Hematopoietic multipotent progenitor cell treated with erythropoietin and hydrocortisone succinate and interleukin-3 and kit ligand, for 6 days (in vitro differentiated cells): Measurements from ENCODE around the gene SEC23IP.
"Not testable (repeated sequence)": the region's sequence is repeated elsewhere in the genome, so short reads cannot be mapped to it uniquely, and the experiment has no call there.

Source experiments
- DNase-seq: peaks from one replicate; pipeline ENCODE4 v3.0.0-alpha.2; 2015

Gene SEC23IP

DNA sequence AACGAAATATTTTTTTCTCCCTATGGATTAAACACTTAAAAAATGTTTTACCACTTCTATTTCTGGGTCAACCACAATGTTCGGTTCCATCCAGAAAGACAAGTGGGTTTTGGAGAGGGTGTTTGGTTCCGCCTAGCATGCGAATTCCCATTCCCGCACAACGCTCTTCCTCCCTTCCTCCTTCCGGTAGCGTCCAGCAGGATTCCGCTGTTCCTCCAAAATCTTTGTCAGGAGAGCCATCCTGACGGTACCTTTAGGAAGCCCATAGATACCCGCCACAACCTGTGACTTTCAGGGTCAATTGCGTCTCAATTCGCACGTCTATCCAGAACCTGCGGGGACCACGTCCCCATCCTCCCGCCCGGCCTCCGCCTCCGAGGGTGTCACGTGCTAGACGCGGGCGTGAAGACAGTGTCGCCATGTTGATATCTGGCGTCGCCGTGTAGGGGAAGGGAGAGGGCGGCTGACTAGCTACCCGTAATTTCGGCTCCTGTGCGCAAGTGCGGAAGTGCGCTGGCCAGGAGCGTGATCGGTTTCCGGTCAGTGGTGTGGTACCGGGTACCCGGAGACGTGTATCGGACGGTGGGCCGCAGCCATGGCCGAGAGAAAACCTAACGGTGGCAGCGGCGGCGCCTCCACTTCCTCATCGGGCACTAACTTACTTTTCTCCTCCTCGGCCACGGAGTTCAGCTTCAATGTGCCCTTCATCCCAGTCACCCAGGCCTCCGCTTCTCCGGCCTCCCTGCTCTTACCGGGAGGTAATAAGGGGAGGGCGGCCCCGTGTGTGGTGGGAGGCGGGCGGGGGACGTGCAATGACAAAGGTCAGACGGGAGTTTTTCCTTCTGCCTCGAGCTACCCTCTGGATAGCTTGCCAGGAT lies at the start of gene SEC23IP:
Gene SEC23IP (plus strand): TSS at position 543 of the 878 bp plus-strand sequence. CDS start 53 bp downstream, at position 596.
- peak; percentile 97 for DNase-seq

DNA sequence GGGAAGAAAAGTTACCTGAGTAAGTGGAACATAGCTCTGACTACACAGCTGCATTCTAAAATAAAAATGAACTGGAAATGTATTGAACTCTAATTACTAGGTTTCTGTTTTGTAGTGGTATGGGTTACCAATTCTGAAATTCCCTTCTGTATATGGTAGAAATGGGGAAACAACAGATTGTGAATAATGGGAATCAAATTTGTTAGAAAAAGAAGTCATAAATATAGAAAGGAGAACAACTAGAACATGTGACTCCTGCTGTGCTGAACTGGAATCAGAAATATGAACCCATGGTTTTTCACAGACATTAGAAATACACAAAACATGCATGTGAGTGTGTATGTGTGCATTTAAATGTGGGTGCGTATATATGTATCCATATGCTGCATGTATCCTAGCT lies 46.9 kb upstream of the SEC23IP start:
- DNase-seq = no peak

DNA sequence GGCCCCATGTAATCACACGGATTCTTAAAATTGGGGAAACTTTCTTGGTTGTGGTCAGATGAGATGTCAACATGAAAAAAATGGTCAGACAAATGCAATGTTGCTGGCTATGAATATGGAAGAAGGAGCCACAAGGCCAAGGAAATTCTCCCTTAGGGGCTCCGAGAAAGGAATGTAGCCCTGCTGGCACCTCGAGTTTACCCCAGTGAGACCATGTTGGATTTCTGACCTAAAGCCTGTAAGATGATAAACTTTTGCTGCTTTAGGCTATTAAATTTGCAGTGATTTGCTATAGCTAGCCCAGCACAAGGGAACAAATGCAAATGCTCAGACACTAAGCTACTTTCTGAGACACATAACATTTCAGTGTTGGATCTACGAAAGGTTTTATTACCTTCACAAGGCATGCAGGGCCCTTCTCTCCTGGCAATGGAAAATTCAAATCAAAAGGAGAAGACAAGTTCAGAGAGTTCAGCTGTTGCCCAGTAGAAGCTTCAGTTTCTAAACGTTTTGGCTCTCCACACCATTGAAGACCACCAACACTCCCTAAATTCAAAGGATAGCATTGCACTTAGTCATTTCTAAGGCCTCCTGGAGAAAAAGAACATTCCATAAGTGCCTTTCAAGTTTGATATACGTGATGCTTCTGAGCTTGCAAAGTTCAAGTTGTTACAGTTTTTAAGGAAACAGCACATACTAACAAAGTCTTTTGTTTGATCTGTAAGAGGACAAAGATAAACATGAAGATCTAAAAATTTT lies 43.3 kb upstream of the SEC23IP start:
- DNase-seq = no peak

DNA sequence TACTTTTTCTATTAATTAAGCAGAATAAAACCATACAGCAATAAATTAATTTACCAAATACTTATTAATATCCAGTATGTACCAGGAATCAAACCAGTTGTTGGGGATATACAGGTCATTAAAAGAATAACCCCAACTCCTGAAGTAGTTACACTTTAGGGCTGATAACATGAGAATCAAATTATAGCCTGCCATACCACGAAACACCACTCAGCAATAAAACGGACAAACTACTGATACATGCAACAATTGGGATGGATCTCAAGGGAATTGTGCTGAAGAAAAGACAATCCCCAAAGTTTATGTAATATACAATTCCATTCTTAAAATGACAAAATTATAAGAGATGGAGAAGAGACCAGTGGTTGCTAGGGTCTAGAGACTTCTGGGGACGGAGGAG lies 42.6 kb upstream of the SEC23IP start:
- DNase-seq = no peak

DNA sequence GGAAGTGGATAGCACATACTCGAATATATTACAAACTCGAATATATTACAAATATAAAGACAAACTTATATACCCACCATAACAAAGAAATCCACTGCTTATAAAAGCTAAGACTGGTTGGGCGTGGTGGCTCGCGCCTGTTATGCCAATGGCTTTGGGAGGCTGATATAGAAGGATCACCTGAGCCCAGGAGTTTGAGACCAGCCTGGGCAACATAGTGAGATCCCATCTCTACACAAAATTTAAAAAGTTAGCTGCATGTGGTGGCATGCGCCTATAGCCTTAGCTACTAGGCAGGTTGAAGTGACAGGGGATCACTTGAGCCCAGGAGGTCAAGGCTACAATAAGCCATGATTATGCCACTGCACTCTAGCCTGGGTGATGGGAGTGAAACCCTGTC lies 40.3 kb upstream of the SEC23IP start:
- no peak for DNase-seq

DNA sequence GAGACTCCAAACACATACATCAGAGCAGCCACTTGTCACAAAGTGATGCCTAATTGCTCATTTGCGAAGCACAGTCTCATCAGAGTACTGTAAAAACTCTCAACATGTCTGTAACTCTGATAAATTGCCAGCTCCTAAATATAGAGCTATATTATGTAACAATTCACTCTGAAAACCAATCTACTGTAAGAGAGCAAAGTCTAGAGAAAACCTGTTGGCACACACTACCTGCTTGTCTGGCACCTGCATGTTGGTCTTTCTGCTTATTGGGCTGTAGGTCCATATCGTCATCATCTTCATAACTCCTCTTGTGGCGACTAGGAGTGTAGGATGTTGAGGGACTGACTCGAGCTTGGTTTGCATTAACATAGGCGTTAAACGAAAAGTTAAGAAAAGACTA lies 39.7 kb upstream of the SEC23IP start:
- DNase-seq = no peak

DNA sequence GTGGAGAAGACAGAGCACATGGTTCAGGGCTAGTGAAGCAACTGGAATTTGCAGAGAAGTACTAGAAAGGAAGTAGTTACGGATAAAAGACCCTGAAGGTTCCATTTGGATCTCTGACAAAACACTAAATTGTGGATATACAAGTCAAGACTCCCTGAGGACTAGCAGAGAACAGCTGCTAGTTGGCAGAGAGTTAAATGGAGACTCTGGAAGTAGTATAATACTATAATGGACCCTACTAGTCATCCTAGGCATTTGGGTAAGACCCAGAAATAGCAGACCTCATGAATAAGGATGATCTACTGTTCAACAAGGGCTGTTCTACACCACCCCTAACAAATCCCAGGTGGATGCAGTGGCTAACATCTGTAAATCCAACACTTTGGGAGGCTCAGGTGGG lies 39.0 kb upstream of the SEC23IP start:
- DNase-seq = no peak

DNA sequence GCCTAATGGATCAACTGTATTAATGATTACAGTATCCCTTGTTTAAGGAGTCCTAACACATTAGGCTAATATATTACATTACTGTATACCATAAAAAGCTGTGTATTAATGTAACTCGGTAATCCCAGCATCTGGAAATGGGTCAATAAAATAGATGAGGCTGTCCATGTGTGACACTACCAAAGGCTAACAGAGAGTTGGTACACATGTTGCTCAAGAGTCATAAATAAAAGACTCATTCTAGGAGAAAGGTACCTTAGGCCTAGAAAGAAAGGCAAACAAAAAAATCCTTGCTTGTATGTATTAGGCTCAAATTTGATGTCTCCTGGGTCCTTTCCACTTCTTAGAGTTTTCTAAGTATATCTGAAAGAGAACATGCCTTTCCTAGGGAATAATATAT lies 34.5 kb upstream of the SEC23IP start:
- DNase-seq = no peak

DNA sequence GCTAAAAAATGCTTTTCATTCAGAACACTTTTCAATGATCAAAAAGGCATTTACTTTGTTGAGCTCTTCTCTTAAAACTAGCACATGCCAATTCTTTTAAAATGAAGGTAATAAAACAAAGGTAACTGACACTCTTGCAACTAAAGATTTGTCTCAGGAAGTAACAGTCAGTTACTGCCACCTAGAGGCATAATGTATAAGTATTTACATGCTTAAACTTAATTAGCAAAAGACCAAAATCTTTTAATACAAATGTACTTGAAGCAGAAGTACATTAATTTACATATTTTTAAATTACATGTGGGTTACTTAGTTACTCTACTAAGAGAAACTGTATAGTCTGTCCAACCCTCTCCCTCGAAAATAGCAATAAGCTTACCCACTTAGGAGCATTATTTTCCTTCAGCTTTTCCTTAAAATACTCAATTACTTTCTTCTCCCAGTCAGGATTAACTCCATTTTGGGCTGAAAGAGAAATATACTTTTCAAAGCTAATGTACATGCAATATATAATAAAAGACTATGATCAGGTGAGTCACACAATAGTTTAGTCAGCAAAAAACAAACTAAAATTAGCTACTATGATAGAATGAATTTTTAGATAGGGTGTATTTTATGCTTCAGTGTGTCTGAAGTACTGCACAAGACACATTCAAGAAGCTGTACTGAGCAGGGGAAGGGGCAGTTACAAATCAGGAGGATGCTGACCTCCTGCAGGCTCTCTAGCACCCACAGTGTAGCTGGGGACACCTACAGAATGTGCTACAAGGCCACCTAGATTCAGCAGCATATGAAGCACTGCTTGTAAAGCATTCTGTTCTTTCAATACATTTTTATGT lies 32.9 kb upstream of the SEC23IP start:
- peak; percentile 84 for DNase-seq

DNA sequence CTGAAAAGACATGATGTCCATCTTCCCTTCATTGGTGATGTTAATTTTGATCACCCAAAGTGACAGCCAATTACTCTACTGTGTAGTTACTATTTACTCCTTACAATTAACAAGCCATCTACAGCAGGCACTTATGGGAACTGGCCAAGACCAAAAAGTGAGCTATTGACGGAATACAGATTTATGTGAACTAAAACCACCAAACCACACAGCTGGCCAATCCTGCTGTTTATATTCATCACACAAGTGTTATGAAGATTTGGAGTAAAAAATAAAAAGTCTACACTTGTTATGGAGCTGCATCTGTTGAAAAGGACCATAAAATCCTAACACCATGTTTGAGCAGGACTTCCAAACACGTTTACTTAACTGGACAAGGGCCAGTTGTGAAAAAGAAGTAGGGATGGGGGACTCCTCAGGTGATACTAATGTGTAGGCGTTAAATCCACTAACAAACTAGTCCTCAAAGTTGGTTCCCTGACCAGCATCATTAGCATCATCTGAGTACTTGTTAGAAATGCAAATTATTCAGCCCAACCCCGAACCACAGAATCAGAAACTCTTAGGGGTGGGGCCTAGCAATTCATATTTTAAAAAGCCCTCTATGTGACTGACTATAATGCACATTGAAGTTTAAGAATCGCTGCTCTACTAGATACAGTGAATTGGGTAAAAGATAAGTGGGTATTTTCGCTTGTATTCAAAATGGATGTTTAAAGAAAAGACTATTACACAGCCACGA lies 31.5 kb upstream of the SEC23IP start:
- DNase-seq = no peak

DNA sequence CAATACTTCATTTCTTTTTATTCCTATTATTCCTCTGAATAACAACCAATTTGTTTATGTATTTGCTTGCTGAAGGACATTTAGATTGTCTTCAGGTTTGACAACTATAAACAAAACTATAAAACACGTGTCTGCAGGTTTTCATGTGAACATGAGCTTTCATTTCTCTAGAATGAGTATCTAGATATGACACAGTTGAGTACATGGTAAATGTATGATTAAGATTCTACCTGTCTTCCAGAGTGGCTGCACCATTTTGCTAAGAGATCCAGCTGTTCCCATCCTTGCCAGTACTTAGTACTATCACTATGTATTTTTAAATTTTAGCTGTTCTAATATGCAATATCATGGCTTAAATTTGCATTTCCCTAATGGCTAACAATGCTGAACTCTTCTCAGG lies 30.0 kb upstream of the SEC23IP start:
- DNase-seq = no peak

DNA sequence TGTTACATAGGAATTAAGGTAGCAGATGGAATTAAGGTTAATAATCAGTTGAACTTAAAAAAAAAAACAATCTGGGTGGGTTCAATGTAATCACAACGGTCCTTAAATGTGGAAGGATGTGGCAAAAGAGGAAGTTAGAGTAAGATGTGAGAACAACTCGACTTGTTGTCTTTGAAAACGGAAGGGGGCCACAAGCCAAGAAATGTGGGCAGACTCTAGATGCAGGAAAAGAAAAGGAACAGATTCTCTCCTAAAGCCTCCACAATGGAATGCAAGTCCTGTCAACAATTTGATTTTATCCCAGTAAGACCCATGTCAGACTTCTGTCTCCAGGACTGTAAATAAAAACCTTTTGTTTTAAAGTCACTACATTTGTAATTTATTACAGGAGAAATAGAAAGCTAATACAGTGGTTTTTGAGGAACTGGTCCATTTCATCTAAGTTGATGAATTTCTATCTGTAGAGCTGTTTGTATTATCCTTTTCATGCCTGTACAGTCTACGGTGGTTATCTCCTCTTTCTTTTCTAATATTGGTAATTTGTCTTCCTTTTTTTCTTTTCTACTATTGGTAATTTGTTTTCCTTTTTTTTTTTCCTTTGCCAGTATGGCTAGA lies 28.5 kb upstream of the SEC23IP start:
- DNase-seq = no peak

DNA sequence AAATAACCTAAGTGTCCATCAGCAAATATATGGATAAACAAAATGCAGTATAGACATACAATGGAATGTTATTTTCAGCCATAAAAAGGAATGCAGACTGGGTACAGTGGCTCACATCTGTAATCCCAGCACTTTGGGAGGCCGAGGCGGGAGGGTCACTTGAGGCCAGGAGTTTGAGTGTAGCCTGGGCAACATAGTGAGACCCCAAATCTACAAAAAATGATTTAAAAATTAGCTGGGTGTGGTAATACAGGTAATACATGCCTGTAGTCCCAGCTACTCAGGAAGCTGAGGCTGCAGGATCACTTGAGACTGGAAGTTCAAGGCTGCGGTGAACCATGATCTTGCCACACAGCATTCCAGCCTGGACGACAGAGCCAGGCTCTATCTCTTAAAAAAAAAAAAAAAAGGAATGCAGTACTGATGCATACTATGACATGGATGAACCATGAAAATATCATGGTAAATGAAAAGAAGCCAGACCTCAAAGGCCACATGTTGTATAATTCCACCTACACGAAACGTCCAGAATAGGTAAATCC lies 26.8 kb upstream of the SEC23IP start:
- no peak for DNase-seq

DNA sequence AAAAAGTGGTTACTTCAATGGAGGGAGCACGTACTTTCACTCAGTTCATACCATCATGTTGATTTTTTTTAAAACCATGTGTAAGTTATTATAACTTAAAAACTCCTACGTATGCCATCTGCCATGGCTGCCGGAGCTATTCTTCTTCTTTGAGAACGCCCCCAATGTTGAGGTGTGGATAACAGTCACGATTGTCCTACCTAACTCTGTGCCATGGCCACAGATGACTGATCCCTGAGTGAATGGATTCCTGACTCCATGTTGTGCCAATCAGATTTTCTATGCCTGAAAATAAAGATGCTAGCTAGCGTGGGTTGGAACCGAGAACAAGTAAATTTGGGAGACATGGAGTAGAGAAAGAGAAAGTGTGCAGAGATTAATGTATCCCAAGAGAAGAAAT lies 25.2 kb upstream of the SEC23IP start:
- DNase-seq = no peak

DNA sequence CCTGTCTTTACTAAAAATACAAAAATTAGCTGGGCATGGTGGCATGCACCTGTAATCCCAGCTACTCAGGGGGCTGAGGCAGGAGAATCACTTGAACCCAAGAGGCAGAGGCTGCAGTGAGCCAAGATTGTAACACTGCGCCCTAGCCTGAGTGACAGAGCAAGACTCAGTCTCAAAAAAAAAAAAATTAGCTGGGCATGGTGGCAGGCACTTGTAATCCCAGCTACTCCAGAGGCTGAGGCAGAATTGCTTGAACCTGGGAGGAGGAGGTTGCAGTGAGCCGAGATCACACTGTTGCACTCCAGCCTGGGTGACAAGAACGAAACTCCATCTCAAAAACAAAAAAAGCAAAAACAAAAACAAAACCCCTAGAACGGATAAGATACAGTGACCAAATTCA lies 23.1 kb upstream of the SEC23IP start:
- not testable (repeated sequence) for DNase-seq

DNA sequence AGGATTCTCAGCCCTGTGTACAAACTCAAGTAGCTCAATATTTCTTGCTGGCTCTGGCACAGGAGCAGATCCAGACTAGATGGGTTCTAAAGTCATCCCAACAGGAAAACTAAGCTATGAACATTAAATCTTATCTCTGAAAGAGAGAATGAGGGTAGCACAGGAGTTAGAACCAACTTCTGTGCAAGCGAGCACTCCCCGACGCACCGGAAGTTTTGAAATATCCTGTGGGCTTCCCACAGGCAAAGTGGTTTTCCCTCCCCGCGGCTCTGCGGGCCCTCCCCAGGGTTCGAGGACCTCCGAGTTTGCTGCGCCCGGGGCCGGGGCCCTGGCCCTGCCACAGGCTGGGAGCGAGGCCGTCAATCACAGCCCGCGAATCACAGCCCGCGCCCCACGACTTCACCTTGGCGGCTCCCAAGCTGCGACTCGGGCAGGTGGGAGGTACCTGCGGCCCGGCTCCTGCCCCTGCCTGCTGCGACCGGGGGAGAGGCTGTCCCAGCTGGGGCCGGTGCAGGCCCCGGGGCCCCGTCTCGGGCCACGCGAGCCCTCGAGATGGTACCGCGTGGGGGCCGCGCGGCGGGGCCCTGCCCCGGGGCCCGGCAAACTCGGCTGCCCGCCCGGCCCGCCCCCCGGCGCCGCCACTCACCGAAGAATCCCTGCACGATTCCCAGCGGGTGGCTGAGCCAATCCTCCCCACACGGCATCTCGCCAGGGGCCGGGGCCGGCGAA lies 20.5 kb upstream of the SEC23IP start:
- peak; percentile 59 for DNase-seq

DNA sequence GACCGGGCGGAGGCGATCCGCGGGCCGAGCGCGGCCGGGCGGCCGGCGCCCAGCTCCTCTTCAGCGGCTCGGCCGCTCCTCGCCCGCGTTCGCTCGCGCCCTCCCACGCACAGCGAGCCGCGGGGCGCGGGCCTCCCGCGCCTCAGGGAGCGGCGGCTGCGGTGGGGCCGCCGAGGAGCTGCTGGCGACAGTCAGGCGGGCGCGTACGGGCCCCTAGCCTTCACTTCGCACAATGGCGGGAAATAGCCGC lies 20.0 kb upstream of the SEC23IP start, which contains the start of gene MCMBP:
Gene MCMBP (minus strand): TSS at position 234 of the 250 bp plus-strand sequence. CDS start 259 bp downstream, outside the sequence.
- no peak for DNase-seq

DNA sequence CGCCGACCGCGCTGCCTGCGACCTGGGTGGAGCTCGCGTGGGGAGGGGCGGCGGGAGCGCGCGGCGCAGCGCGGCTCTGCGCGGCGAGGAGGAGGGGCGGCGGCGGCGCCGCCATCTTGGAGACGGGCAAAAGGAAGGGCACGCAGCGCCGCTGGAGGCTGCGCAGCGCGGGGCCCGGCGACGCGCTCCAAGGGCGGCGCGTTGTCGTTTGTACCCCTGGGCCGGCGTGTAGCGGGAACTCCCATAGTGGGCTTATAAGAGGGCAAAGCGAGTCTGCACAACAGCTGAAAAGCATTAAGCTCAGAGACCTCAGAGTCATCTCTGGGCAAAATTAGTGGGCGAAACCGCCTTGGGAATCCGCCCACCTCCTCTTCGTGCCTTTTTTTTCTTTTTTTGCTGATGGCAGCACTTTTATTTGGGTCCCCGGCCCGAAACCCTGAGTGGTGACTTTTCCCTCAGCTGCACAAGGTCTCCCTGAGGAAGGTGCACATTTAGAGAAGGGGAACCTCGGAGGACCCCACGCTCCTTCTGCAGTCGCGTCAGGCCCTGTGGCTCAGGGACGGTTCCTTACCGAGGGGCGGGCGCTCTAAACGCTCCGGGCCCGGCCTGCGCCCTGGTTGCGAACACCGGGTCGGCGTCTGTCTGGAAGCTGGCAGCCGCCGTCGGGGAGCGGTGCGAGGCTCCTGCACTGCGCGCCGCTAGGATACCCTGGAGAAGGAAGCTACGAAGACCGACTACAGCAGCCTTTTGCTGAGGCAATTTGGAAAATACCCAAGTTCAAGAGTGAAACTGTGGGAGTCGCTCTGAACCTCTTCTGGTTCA lies 19.5 kb upstream of the SEC23IP start:
- DNase-seq = peak; percentile 92

DNA sequence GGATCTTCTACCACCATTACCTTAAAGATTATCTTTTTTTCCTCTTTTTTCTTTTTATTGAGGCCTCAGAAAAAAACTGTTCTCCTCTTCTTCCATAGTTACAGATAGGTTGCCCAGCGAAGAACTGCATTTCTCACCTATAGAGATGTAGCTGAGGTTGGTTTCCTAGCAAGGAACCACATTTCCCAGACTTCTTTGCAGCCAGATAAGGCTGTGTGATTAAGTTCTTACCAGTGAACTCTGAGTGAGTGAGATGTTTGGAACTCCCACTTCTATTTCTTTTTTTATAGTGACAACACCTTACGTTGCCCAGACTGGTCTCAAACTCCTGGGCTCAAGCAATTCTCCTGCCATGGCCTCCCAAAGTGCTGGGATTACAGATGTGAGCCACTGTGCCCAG lies 14.0 kb upstream of the SEC23IP start:
- DNase-seq = peak; percentile 33

DNA sequence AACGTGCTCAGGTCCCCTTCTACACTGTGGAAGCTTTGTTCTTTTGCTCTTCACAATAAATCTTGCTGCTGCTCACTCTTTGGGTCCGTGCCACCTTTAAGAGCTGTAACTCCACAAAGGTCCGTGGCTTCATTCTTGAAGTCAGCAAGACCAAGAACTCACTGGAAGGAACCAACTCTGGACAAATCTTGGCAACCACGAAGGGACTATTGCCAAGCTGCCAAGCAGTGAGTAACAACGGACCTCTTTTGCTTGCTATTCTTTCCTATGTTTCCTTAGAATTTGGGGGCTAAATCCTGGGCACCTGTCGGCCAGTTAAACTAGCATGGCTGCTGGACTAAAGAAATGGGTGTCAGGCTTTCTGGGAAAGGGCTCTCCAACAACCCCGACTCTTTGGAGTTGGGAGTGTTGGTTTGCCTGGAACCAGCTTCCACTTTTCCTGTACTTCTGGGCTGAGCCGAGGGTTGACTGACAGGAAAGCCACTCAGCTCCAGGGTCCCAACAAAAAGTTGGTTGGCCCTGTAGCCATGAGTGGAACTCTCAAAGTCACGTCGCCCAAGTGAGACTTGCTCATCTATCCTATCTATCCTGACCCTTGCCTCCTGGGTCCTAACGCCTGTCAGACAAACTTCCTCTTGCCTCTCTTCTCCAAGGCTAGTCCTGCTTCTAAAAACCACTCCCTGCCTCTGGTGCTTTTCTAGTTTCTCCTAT lies 8.5 kb upstream of the SEC23IP start:
- DNase-seq = not testable (repeated sequence)
